Measurements from ENCODE around the gene SIDT2. TPM values are rescaled to one million over a fixed set of nuclear protein-coding genes. Genes with fewer than 3 reads are reported as not detected.
A peak's percentile ranks its signal among the peaks of the same experiment; 100 is the strongest.

Gene SIDT2
- total RNA-seq, 1 donor from 2014 or later, result 37.6 TPM

- H3K27ac Mint-ChIP-seq (ENCODE audit: unreplicated experiment), result no peak overlapping the region
- H3K9me3 Mint-ChIP-seq, result no peaks in the 10 kb centered on the region
- no peak for TF ChIP-seq CTCF (conservative IDR thresholded peaks at IDR 0.05)
- peaks cover 4% of the 10 kb centered on the region for H3K36me3 Mint-ChIP-seq (ENCODE audit: low read depth)
- H3K4me3 Mint-ChIP-seq, result no peak overlapping the region
- H3K4me1 Mint-ChIP-seq, result peaks cover 35% of the 10 kb centered on the region
- DNase-seq (ENCODE audit: low read depth, low spot score), result no peak
- H3K27me3 Mint-ChIP-seq (ENCODE audit: low read depth), result no peaks in the 10 kb centered on the region
Observed at GRCh38 chr11:117221775-117222517, 43.4 kb downstream of the SIDT2 start.

- Mint-ChIP-seq H3K27me3 (ENCODE audit: low read depth) (no peaks in the 10 kb centered on the region), H3K4me1 (peaks cover 35% of the 10 kb centered on the region), H3K9me3 (no peaks in the 10 kb centered on the region), H3K36me3 (ENCODE audit: low read depth) (peaks cover 4% of the 10 kb centered on the region), H3K27ac (ENCODE audit: unreplicated experiment) (peak overlapping the region; percentile 27), H3K4me3 (no peak overlapping the region)
- TF ChIP-seq CTCF (conservative IDR thresholded peaks at IDR 0.05), result no peak
- DNase-seq (ENCODE audit: low read depth, low spot score), result no peak
Observed at GRCh38 chr11:117222991-117223740, 44.6 kb downstream of the SIDT2 start.

GRCh38 chr11:117223741-117224689 is 45.5 kb downstream of the SIDT2 start:
- H3K27ac Mint-ChIP-seq (ENCODE audit: unreplicated experiment), result peak overlapping the region; percentile 12
- no peaks in the 10 kb centered on the region for H3K27me3 Mint-ChIP-seq (ENCODE audit: low read depth)
- TF ChIP-seq CTCF (conservative IDR thresholded peaks at IDR 0.05), result no peak
- no peak for DNase-seq (ENCODE audit: low read depth, low spot score)
- peak overlapping the region; percentile 10 for H3K4me3 Mint-ChIP-seq
- H3K9me3 Mint-ChIP-seq, result no peaks in the 10 kb centered on the region
- peaks cover 2% of the 10 kb centered on the region for H3K36me3 Mint-ChIP-seq (ENCODE audit: low read depth)
- peaks cover 30% of the 10 kb centered on the region for H3K4me1 Mint-ChIP-seq

- Mint-ChIP-seq H3K27ac (ENCODE audit: unreplicated experiment) (no peak overlapping the region), H3K36me3 (ENCODE audit: low read depth) (peaks cover 2% of the 10 kb centered on the region), H3K4me1 (peaks cover 32% of the 10 kb centered on the region), H3K4me3 (no peak overlapping the region), H3K9me3 (no peaks in the 10 kb centered on the region), H3K27me3 (ENCODE audit: low read depth) (no peaks in the 10 kb centered on the region)
- DNase-seq (ENCODE audit: low read depth, low spot score), result no peak
- no peak for TF ChIP-seq CTCF (conservative IDR thresholded peaks at IDR 0.05)
Observed at GRCh38 chr11:117225553-117226170, 47.1 kb downstream of the SIDT2 start.
